Uterus (tissue), 4 donors: ENCODE data around the gene KRT23. TPM values are rescaled to one million over a fixed set of nuclear protein-coding genes. Genes with fewer than 3 reads are reported as not detected.
A peak's percentile ranks its signal among the peaks of the same experiment; 100 is the strongest.

Experiments
- DNase-seq, 2 donors: peaks; one replicate each; pipeline ENCODE4 v3.0.0-alpha.2; 2019 to 2020
- H3K27ac ChIP-seq, 2 donors: fragments of 200-600 bp; sonication (generic); 1 replicate in 1 of 2; 2 replicates in 1 of 2; pipeline ENCODE4 v1.5.1; 2016 to 2018
- H3K27me3 ChIP-seq, 2 donors: fragments of 200-600 bp; sonication (generic); one replicate each; pipeline ENCODE4 v1.5.1; 2018 to 2019; ENCODE audit warnings: control low read depth in 1 of 2
- H3K36me3 ChIP-seq, 2 donors: fragments of 200-600 bp; sonication (generic); one replicate each; pipeline ENCODE4 v1.5.1; 2019; ENCODE audit warnings: control low read depth in 1 of 2
- H3K4me1 ChIP-seq, 2 donors: fragments of 200-600 bp; sonication (generic); one replicate each; pipeline ENCODE4 v1.5.1; 2018 to 2019; ENCODE audit warnings: control low read depth in 1 of 2
- H3K4me3 ChIP-seq, 2 donors: fragments of 200-600 bp; sonication (generic); 1 replicate in 1 of 2; 2 replicates in 1 of 2; pipeline ENCODE4 v1.5.1; 2018 to 2019; ENCODE audit warnings: mild to moderate bottlenecking in 1 of 2
- H3K9me3 ChIP-seq, 2 donors: fragments of 200-600 bp; sonication (generic); one replicate each; pipeline ENCODE4 v1.5.1; 2019; ENCODE audit warnings: control low read depth in 1 of 2
- POLR2A ChIP-seq, 2 donors: fragments of 450-650 bp; IDR thresholded peaks; one replicate each; pipeline ENCODE4 v1.6.1; 2016; ENCODE audit warnings: antibody characterized with exemption in 2 of 2, mild to moderate bottlenecking in 1 of 2, moderate library complexity in 1 of 2
- intact Hi-C: fragments of 100-400 bp; cut with DNase I; formaldehyde crosslinking; loops from one replicate; pipeline ENCODE4 v1.15.1; 2023; ENCODE audit warnings: low total_unique reads
- total RNA-seq, 4 donors: library from RNA; depleted of rRNA in 3 of 4; stranded (reverse); fragments of >200 nt in 3 of 4; gene quantifications; one replicate each; pipeline versions ENCODE4 v1.1.0 to v1.2.4, GENCODE V29; 2014 to 2023
- TF ChIP-seq, protein P1 (sequence below), 4 experiments: fragments of 200-600 bp in 2 of 4; fragments of 450-650 bp in 2 of 4; sonication (generic) in 2 of 4; IDR thresholded peaks; one replicate each; pipeline ENCODE4 v1.5.1; 2016 to 2019; ENCODE audit warnings: antibody characterized with exemption in 4 of 4, mild to moderate bottlenecking in 2 of 4, moderate library complexity in 1 of 4
- donor health status: DM: yes; HTN: yes; CAD: no.

The KRT23 gene
- 1 to 10 TPM in 1 of 4 donors, under 1 TPM in 1, not detected in 2; 0.79 to 3.1 TPM for total RNA-seq

- no peak for DNase-seq
- Histone ChIP-seq H3K4me3 (no peak within 1 kb of the TSS), H3K4me1 (no peaks in the 10 kb centered on the region), H3K9me3 (no peaks in the 10 kb centered on the region), H3K27ac (no peak within 1 kb of the TSS), H3K27me3 (no peaks in the 10 kb centered on the region), H3K36me3 (no peaks in the 10 kb centered on the region)
- intact Hi-C loops, result no loop called here
- TF ChIP-seq, protein P1, sequence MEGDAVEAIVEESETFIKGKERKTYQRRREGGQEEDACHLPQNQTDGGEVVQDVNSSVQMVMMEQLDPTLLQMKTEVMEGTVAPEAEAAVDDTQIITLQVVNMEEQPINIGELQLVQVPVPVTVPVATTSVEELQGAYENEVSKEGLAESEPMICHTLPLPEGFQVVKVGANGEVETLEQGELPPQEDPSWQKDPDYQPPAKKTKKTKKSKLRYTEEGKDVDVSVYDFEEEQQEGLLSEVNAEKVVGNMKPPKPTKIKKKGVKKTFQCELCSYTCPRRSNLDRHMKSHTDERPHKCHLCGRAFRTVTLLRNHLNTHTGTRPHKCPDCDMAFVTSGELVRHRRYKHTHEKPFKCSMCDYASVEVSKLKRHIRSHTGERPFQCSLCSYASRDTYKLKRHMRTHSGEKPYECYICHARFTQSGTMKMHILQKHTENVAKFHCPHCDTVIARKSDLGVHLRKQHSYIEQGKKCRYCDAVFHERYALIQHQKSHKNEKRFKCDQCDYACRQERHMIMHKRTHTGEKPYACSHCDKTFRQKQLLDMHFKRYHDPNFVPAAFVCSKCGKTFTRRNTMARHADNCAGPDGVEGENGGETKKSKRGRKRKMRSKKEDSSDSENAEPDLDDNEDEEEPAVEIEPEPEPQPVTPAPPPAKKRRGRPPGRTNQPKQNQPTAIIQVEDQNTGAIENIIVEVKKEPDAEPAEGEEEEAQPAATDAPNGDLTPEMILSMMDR (IDR thresholded peaks at IDR 0.05), result no peak
- TF ChIP-seq POLR2A (IDR thresholded peaks at IDR 0.05), result no peak
Measured at GRCh38 chr17:40937384-40937819, at the start of gene KRT23. Gene KRT23, minus strand, starts transcription at chr17:40937646. Its CDS starts 1,043 bp downstream, at chr17:40936603.

DNA sequence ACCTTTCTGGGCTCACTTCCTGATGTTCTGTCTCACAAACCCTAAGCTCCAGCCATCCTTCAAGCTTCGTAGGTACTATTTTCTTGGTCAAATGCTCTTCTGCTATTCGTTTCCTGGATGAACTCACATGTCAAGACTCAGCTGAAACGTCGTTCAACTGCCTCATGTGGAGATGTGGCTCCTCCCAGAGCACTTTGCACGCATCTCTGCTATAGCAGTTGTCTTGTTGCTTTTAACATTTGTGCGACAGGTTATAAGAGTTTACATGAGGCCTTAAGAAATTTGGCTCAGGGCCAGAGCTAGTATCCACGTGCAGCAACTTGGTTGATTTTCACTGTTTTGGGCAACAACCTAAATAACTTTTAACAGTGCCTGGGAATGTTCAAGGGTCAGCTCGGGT lies 49.5 kb upstream of the KRT23 start:
- DNase-seq, result no peak
- Histone ChIP-seq H3K27ac (no peak overlapping the region), H3K36me3 (no peaks in the 10 kb centered on the region), H3K27me3 (no peaks in the 10 kb centered on the region), H3K4me1 (no peaks in the 10 kb centered on the region), H3K9me3 (no peaks in the 10 kb centered on the region), H3K4me3 (no peak overlapping the region)
- TF ChIP-seq, protein P1 (IDR thresholded peaks at IDR 0.05), result no peak
- TF ChIP-seq POLR2A (IDR thresholded peaks at IDR 0.05), result no peak
- intact Hi-C loops, result no loop called here

GRCh38 chr17:40984226-40984625 lies 46.8 kb upstream of the KRT23 start, which contains the start of gene KRT40:
Gene KRT40, minus strand, starts transcription at chr17:40984326. Its CDS starts 53 bp downstream, at chr17:40984273.
- no peak within 1 kb of the TSS for H3K4me3 ChIP-seq
- H3K36me3 ChIP-seq, result no peaks in the 10 kb centered on the region
- TF ChIP-seq, protein P1 (IDR thresholded peaks at IDR 0.05), result no peak
- TF ChIP-seq POLR2A (IDR thresholded peaks at IDR 0.05), result no peak
- no peaks in the 10 kb centered on the region for H3K9me3 ChIP-seq
- H3K4me1 ChIP-seq, result no peaks in the 10 kb centered on the region
- H3K27ac ChIP-seq, result no peak within 1 kb of the TSS
- intact Hi-C loops, result no loop called here
- no peak for DNase-seq
- no peaks in the 10 kb centered on the region for H3K27me3 ChIP-seq

- H3K4me3 ChIP-seq, result no peak overlapping the region
- DNase-seq, result no peak
- intact Hi-C loops, result no loop called here
- TF ChIP-seq POLR2A (IDR thresholded peaks at IDR 0.05), result no peak
- TF ChIP-seq, protein P1 (IDR thresholded peaks at IDR 0.05), result no peak
- no peaks in the 10 kb centered on the region for H3K27me3 ChIP-seq
- H3K9me3 ChIP-seq, result no peaks in the 10 kb centered on the region
- H3K4me1 ChIP-seq, result no peaks in the 10 kb centered on the region
- H3K27ac ChIP-seq, result no peak overlapping the region
- no peaks in the 10 kb centered on the region for H3K36me3 ChIP-seq
Measured at GRCh38 chr17:40981115-40981514, 43.7 kb upstream of the KRT23 start.

DNA sequence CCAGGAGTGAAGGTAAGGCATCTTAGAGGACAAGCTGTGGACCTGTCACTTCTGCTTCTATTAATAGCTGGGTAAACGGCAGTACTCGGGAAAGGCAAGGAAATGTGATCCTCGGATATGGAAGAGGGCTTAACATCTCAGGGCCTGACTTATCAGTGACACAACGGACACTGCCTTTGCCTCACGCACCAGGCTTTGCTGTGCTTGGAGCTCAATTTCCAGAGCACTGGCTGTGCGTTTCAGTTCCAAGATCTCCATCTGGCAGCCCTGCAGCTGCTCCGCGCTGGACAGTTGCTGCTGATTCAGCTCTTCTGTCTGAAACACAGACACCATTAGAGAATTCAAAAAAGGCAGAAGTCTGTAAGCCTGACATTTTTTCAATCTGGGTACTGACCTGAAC lies 43.1 kb upstream of the KRT23 start:
- peak in 1 of 2 donors; percentile 28 for DNase-seq
- no peaks in the 10 kb centered on the region for H3K27me3 ChIP-seq
- H3K4me3 ChIP-seq, result no peak overlapping the region
- no peak for TF ChIP-seq POLR2A (IDR thresholded peaks at IDR 0.05)
- TF ChIP-seq, protein P1 (IDR thresholded peaks at IDR 0.05), result no peak
- intact Hi-C loops, result no loop called here
- no peaks in the 10 kb centered on the region for H3K36me3 ChIP-seq
- H3K27ac ChIP-seq, result no peak overlapping the region
- no peaks in the 10 kb centered on the region for H3K9me3 ChIP-seq
- H3K4me1 ChIP-seq, result no peaks in the 10 kb centered on the region
